HepG2 (cell line): ENCODE measurements around the gene CHRNA5. TPM values are rescaled to one million over a fixed set of nuclear protein-coding genes. Genes with fewer than 3 reads are reported as not detected.
A peak's percentile ranks its signal among the peaks of the same experiment; 100 is the strongest.

Experiments used
- ETV5 ChIP-seq: IDR thresholded peaks from 2 replicates; pipeline ENCODE4 v1.6.1; 2018; ENCODE audit warnings: missing biosample characterization, missing genetic modification reagents, inconsistent platforms, borderline replicate concordance
- IKZF4 ChIP-seq: sonication (generic); formaldehyde crosslinking; IDR thresholded peaks from 2 replicates; pipeline ENCODE4 v1.5.1; 2020; ENCODE audit warnings: borderline replicate concordance, mild to moderate bottlenecking, low read depth, missing genetic modification reagents; ENCODE audit errors: not compliant biosample characterization
- PAWR ChIP-seq: sonication (generic); formaldehyde crosslinking; IDR thresholded peaks from 2 replicates; pipeline ENCODE4 v1.4.0; 2020; ENCODE audit warnings: missing genetic modification reagents, mild to moderate bottlenecking, borderline replicate concordance
- RXRB ChIP-seq: IDR thresholded peaks from 2 replicates; pipeline ENCODE4 v1.6.1; 2016; ENCODE audit warnings: borderline replicate concordance, missing genetic modification reagents, missing compliant biosample characterization
- SIX1 ChIP-seq: sonication (generic); formaldehyde crosslinking; IDR thresholded peaks from 2 replicates; pipeline ENCODE4 v1.4.0; 2020; ENCODE audit warnings: missing genetic modification reagents, borderline replicate concordance
- SP4 ChIP-seq: sonication (generic); formaldehyde crosslinking; IDR thresholded peaks from 2 replicates; pipeline ENCODE4 v1.8.1; 2023; ENCODE audit warnings: mild to moderate bottlenecking, missing genetic modification reagents
- ZMAT3 ChIP-seq: sonication (generic); formaldehyde crosslinking; conservative IDR thresholded peaks from 2 replicates; pipeline ENCODE4 v1.7.0; 2021; ENCODE audit warnings: missing genetic modification reagents
- ZMYM3 ChIP-seq: sonication (generic); formaldehyde crosslinking; IDR thresholded peaks from 2 replicates; pipeline ENCODE4 v1.5.1; 2020; ENCODE audit warnings: mild to moderate bottlenecking, missing genetic modification reagents
- ZNF24 ChIP-seq: fragments of 450-650 bp; IDR thresholded peaks from 2 replicates; pipeline ENCODE4 v1.6.1; 2017; ENCODE audit warnings: antibody characterized with exemption, mild to moderate bottlenecking
- ZNF263 ChIP-seq: sonication (generic); formaldehyde crosslinking; IDR thresholded peaks from 2 replicates; pipeline ENCODE4 v1.4.0; 2020; ENCODE audit warnings: missing genetic modification reagents
- ZNF615 ChIP-seq: sonication (generic); formaldehyde crosslinking; IDR thresholded peaks from 2 replicates; pipeline ENCODE4 v1.5.0; 2020; ENCODE audit warnings: mild to moderate bottlenecking, missing genetic modification reagents, borderline replicate concordance
- ZNF768 ChIP-seq: sonication (generic); formaldehyde crosslinking; IDR thresholded peaks from 2 replicates; pipeline ENCODE4 v1.4.0; 2020; ENCODE audit warnings: missing genetic modification reagents
- ZNF879 ChIP-seq: sonication (generic); formaldehyde crosslinking; IDR thresholded peaks from 2 replicates; pipeline ENCODE4 v1.8.1; 2023; ENCODE audit warnings: missing genetic modification reagents
- ZNF891 ChIP-seq: sonication (generic); formaldehyde crosslinking; IDR thresholded peaks from 2 replicates; pipeline ENCODE4 v1.5.0; 2020; ENCODE audit warnings: mild to moderate bottlenecking, missing genetic modification reagents
- ZSCAN20 ChIP-seq: sonication (generic); formaldehyde crosslinking; IDR thresholded peaks from 2 replicates; pipeline ENCODE4 v1.4.0; 2020; ENCODE audit warnings: missing genetic modification reagents, mild to moderate bottlenecking, borderline replicate concordance
- polyA plus RNA-seq, 8 experiments: library from polyadenylated mRNA; depleted of rRNA in 3 of 8; stranded (reverse) in 7 of 8; unstranded in 1 of 8; fragments of >200 nt; fragmentation: Illumina TruSeq in 4 of 8; extraction: Trizol in 4 of 8; gene quantifications; 2 replicates each; pipeline versions ENCODE4 v1.2.1 to v1.2.3, GENCODE V29; 2011 to 2016; ENCODE audit warnings: low read depth in 4 of 8, missing spikeins in 1 of 8, mixed read lengths in 1 of 8; ENCODE audit not compliant: insufficient read depth in 1 of 8
- total RNA-seq, 5 experiments: library from RNA; depleted of rRNA; stranded (reverse); fragments of >200 nt; fragmentation: Illumina TruSeq; extraction: Trizol; gene quantifications; 2 replicates each; pipeline ENCODE4 v1.2.3, GENCODE V29; 2016; ENCODE audit warnings: low read depth in 1 of 5
- TF ChIP-seq, protein P1 (sequence below): sonication (generic); formaldehyde crosslinking; IDR thresholded peaks from 2 replicates; pipeline ENCODE4 v1.4.0; 2020; ENCODE audit warnings: mild to moderate bottlenecking, missing genetic modification reagents
- TF ChIP-seq, protein P2 (sequence below): sonication (generic); formaldehyde crosslinking; IDR thresholded peaks from 2 replicates; pipeline ENCODE4 v1.5.1; 2020; ENCODE audit warnings: mild to moderate bottlenecking, missing genetic modification reagents, moderate library complexity

The CHRNA5 gene
- total and polyA plus RNA-seq, 2 of the 13 experiments (the other 11 are each of a cell fraction or from before 2014, with no cell fraction given): 3.7 to 10.5 TPM

GRCh38 chr15:78565097-78565950 lies at the start of gene CHRNA5 (continued):
- no peak for TF ChIP-seq PAWR (CRISPR knock-in tag)
- no peak for TF ChIP-seq ZNF879 (CRISPR knock-in tag)
- TF ChIP-seq, protein P1, sequence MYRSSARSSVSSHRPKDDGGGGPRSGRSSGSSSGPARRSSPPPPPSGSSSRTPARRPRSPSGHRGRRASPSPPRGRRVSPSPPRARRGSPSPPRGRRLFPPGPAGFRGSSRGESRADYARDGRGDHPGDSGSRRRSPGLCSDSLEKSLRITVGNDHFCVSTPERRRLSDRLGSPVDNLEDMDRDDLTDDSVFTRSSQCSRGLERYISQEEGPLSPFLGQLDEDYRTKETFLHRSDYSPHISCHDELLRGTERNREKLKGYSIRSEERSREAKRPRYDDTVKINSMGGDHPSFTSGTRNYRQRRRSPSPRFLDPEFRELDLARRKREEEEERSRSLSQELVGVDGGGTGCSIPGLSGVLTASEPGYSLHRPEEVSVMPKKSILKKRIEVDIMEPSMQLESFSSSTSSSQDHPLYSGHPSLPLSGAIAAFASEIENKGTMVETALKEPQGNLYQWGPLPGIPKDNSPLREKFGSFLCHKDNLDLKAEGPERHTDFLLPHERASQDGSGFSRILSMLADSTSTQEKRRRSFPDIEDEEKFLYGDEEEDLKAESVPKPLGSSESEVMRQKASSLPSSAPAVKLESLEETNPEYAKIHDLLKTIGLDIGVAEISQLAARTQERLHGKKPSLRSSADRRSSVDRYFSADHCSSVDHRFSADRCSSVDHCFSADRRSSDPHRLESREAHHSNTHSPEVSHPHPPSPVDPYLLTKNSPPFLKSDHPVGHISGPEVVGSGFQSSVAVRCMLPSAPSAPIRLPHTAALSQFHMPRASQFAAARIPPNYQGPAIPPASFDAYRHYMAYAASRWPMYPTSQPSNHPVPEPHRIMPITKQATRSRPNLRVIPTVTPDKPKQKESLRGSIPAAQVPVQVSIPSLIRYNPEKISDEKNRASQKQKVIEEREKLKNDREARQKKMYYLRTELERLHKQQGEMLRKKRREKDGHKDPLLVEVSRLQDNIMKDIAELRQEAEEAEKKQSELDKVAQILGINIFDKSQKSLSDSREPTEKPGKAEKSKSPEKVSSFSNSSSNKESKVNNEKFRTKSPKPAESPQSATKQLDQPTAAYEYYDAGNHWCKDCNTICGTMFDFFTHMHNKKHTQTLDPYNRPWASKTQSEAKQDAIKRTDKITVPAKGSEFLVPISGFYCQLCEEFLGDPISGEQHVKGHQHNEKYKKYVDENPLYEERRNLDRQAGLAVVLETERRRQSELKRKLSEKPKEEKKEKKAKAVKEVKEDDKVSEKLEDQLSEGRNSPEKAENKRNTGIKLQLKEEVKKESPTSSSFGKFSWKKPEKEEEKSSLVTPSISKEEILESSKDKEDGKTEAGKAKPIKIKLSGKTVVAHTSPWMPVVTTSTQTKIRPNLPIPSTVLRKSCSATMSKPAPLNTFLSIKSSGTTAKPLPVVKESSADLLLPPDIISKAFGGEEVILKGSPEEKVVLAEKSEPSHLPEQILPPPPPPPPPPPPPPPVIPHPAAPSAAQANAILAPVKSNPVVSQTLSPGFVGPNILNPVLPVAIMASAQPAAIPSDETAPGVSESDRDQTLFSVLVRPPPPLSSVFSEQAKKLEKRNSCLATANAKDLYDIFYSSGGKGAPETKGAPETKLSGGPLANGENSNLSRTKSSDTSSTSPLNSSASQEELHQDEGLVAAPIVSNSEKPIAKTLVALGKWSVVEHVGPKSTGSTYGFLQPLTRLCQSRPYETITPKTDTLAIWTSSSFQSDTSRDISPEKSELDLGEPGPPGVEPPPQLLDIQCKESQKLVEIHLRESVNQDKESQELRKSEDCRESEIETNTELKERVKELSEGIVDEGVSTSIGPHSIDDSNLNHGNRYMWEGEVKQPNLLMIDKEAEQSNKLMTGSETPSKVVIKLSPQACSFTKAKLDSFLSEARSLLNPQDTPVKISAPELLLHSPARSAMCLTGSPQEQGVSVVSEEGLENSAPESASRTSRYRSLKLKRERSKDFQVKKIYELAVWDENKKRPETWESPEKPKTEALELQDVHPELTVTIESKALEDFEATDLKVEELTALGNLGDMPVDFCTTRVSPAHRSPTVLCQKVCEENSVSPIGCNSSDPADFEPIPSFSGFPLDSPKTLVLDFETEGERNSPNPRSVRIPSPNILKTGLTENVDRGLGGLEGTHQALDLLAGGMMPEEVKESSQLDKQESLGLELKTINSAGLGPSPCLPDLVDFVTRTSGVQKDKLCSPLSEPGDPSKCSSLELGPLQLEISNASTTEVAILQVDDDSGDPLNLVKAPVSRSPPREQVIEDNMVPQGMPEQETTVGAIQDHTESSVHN (CRISPR knock-in tag): no peak
- TF ChIP-seq ZMAT3 (CRISPR knock-in tag): 0 out of 2 replicates have a peak, but pooled peaks have one; percentile 27
- TF ChIP-seq ZNF768 (CRISPR knock-in tag): peak; percentile 40; the same call in 1 of the 2 replicates
- TF ChIP-seq ETV5 (CRISPR knock-in tag): no peak
- no peak for TF ChIP-seq ZNF24
- TF ChIP-seq, protein P2, sequence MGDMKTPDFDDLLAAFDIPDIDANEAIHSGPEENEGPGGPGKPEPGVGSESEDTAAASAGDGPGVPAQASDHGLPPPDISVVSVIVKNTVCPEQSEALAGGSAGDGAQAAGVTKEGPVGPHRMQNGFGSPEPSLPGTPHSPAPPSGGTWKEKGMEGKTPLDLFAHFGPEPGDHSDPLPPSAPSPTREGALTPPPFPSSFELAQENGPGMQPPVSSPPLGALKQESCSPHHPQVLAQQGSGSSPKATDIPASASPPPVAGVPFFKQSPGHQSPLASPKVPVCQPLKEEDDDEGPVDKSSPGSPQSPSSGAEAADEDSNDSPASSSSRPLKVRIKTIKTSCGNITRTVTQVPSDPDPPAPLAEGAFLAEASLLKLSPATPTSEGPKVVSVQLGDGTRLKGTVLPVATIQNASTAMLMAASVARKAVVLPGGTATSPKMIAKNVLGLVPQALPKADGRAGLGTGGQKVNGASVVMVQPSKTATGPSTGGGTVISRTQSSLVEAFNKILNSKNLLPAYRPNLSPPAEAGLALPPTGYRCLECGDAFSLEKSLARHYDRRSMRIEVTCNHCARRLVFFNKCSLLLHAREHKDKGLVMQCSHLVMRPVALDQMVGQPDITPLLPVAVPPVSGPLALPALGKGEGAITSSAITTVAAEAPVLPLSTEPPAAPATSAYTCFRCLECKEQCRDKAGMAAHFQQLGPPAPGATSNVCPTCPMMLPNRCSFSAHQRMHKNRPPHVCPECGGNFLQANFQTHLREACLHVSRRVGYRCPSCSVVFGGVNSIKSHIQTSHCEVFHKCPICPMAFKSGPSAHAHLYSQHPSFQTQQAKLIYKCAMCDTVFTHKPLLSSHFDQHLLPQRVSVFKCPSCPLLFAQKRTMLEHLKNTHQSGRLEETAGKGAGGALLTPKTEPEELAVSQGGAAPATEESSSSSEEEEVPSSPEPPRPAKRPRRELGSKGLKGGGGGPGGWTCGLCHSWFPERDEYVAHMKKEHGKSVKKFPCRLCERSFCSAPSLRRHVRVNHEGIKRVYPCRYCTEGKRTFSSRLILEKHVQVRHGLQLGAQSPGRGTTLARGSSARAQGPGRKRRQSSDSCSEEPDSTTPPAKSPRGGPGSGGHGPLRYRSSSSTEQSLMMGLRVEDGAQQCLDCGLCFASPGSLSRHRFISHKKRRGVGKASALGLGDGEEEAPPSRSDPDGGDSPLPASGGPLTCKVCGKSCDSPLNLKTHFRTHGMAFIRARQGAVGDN: peak; percentile 63; the same call in 1 of the 2 replicates
- peak; percentile 44; the same call in 1 of the 2 replicates for TF ChIP-seq ZNF891
- TF ChIP-seq ZNF263 (CRISPR knock-in tag): 0 out of 2 replicates have a peak, but pooled peaks have one; percentile 26
- no peak for TF ChIP-seq IKZF4 (CRISPR knock-in tag)
- no peak for TF ChIP-seq ZNF615 (CRISPR knock-in tag)
- no peak for TF ChIP-seq ZSCAN20 (CRISPR knock-in tag)
- no peak for TF ChIP-seq RXRB
- TF ChIP-seq SIX1 (CRISPR knock-in tag): no peak
- peak; percentile 67; the same call in 1 of the 2 replicates for TF ChIP-seq SP4 (CRISPR knock-in tag)
- TF ChIP-seq ZMYM3: 0 out of 2 replicates have a peak, but pooled peaks have one; percentile 15
